Measurements from ENCODE around the gene PRRX2.
"Not testable (repeated sequence)": the region's sequence is repeated elsewhere in the genome, so short reads cannot be mapped to it uniquely, and the experiment has no call there.

Gene PRRX2

GRCh38 chr9:129655154-129655553 is 10.3 kb upstream of the PRRX2 start:
- no peak overlapping the region for H3K4me3 ChIP-seq (ENCODE audit: low read depth, low read length)
- no peak for TF ChIP-seq CTCF (IDR thresholded peaks at IDR 0.05; ENCODE audit: borderline replicate concordance, insufficient read depth, low read depth, low read length)

- no peak overlapping the region for H3K4me3 ChIP-seq (ENCODE audit: low read depth, low read length)
- no peak for TF ChIP-seq CTCF (IDR thresholded peaks at IDR 0.05; ENCODE audit: borderline replicate concordance, insufficient read depth, low read depth, low read length)
Observed at GRCh38 chr9:129655696-129656095, 9.8 kb upstream of the PRRX2 start.

GRCh38 chr9:129656795-129657390 is 8.6 kb upstream of the PRRX2 start:
- no peak for TF ChIP-seq CTCF (IDR thresholded peaks at IDR 0.05; ENCODE audit: borderline replicate concordance, insufficient read depth, low read depth, low read length)
- no peak overlapping the region for H3K4me3 ChIP-seq (ENCODE audit: low read depth, low read length)

- H3K4me3 ChIP-seq (ENCODE audit: low read depth, low read length), result no peak overlapping the region
- no peak for TF ChIP-seq CTCF (IDR thresholded peaks at IDR 0.05; ENCODE audit: borderline replicate concordance, insufficient read depth, low read depth, low read length)
Observed at GRCh38 chr9:129661029-129661428, 4.4 kb upstream of the PRRX2 start.

GRCh38 chr9:129662239-129662638 is 3.2 kb upstream of the PRRX2 start:
- not testable (repeated sequence) for H3K4me3 ChIP-seq (ENCODE audit: low read depth, low read length)

GRCh38 chr9:129664746-129665388 is 580 bp upstream of the PRRX2 start:
- H3K4me3 ChIP-seq (ENCODE audit: low read depth, low read length), result no peak overlapping the region
- TF ChIP-seq CTCF (IDR thresholded peaks at IDR 0.05; ENCODE audit: borderline replicate concordance, insufficient read depth, low read depth, low read length), result no peak

- TF ChIP-seq CTCF (IDR thresholded peaks at IDR 0.05; ENCODE audit: borderline replicate concordance, insufficient read depth, low read depth, low read length), result no peak
- no peak overlapping the region for H3K4me3 ChIP-seq (ENCODE audit: low read depth, low read length)
Observed at GRCh38 chr9:129665814-129666520, 520 bp downstream of the PRRX2 start.

Measured in GM12875 (cell line).